Adrenal gland (tissue), 12 donors: ENCODE data around the gene PPP1R9B. TPM values are rescaled to one million over a fixed set of nuclear protein-coding genes. Genes with fewer than 3 reads are reported as not detected.
A peak's percentile ranks its signal among the peaks of the same experiment; 100 is the strongest.

ENCODE experiments used
- DNase-seq, 7 donors: peaks; one replicate each; pipeline ENCODE4 v3.0.0-alpha.2; 2019 to 2020
- H3K27ac ChIP-seq, 5 donors: fragments of 200-600 bp; sonication (generic) in 4 of 5; 1 replicate in 3 of 5; 2 replicates in 2 of 5; pipeline versions ENCODE4 v1.5.1 to v1.8.0; 2016 to 2020; ENCODE audit warnings: mild to moderate bottlenecking in 1 of 5
- H3K27me3 ChIP-seq: fragments of 200-600 bp; 2 replicates; pipeline ENCODE4 v1.8.0; 2021
- H3K36me3 ChIP-seq, 2 donors: fragments of 200-600 bp; replicated peaks in 1 of 2; 1 replicate in 1 of 2; 2 replicates in 1 of 2; pipeline versions ENCODE4 v1.5.1 to v1.8.0; 2018 to 2022
- H3K4me1 ChIP-seq, 2 donors: fragments of 200-600 bp; replicated peaks in 1 of 2; 1 replicate in 1 of 2; 2 replicates in 1 of 2; pipeline versions ENCODE4 v1.5.1 to v1.8.0; 2018 to 2021
- H3K4me3 ChIP-seq, 4 donors: fragments of 200-600 bp; sonication (generic) in 3 of 4; one replicate each; pipeline ENCODE4 v1.5.1; 2016 to 2018
- H3K9me3 ChIP-seq, 3 donors: fragments of 200-600 bp; sonication (generic) in 1 of 3; replicated peaks in 1 of 3; 1 replicate in 2 of 3; 2 replicates in 1 of 3; pipeline versions ENCODE4 v1.5.1 to v1.8.0; 2016 to 2021
- POLR2A ChIP-seq, 2 donors: fragments of 450-650 bp; IDR thresholded peaks; one replicate each; pipeline ENCODE4 v1.6.1; 2017; ENCODE audit warnings: antibody characterized with exemption in 2 of 2, mild to moderate bottlenecking in 2 of 2, moderate library complexity in 1 of 2
- WGBS, 4 donors: extraction: QIAGEN DNeasy Blood & Tissue Kit in 2 of 4; methylation state at CpG; one replicate each; pipeline versions ENCODE4 v1.1.5 to v1.1.7; 2013 to 2017; 5-methylcytosine and 5-hydroxymethylcytosine counted together
- intact Hi-C, 2 donors: fragments of 100-400 bp; cut with DNase I; formaldehyde crosslinking; loops; one replicate each; pipeline versions ENCODE4 v1.14.1 to v1.15.0; 2022 to 2023
- polyA plus RNA-seq, 3 donors: library from polyadenylated mRNA; stranded (reverse); fragments of 200-250 nt in 2 of 3; fragments of 350-450 nt in 1 of 3; fragmentation: Illumina TruSeq in 1 of 3; extraction: RNeasy Lipid Tissue Mini Kit (QIAGEN cat#74804) in 1 of 3; gene quantifications; one replicate each; pipeline ENCODE4 v1.2.3, GENCODE V29; 2013 to 2014
- total RNA-seq, 9 donors: library from RNA; depleted of rRNA in 4 of 9; stranded (reverse); fragments of >200 nt in 4 of 9; fragments of 120-200 nt in 1 of 9; fragmentation: NEBNext Ultra II Directional in 1 of 9; extraction: Animal tissue kit (Norgen Biotek cat#: 25700) in 1 of 9; gene quantifications; one replicate each; pipeline versions ENCODE4 v1.1.0 to v1.2.4, GENCODE V29; 2013 to 2023
- TF ChIP-seq, protein P1 (sequence below), 6 experiments: fragments of 450-650 bp in 4 of 6; fragments of 200-600 bp in 2 of 6; sonication (generic) in 1 of 6; IDR thresholded peaks; 1 replicate in 5 of 6; 2 replicates in 1 of 6; pipeline versions ENCODE4 v1.5.1 to v1.8.0; 2016 to 2021; ENCODE audit warnings: antibody characterized with exemption in 6 of 6, mild to moderate bottlenecking in 2 of 6, moderate library complexity in 1 of 6
- donor health status: healthy with polysubstance abuse.
- donor health status: Bipolar disorder and iron deficiency.
- donor health status: DM: yes; HTN: yes; CAD: no.
- donor health status: DM: no; HTN: no; CAD: no.
- donor health status: DM: no; HTN: no; CAD: no.
- donor health status: DM: yes; HTN: yes; CAD: no.

PPP1R9B gene
- total and polyA plus RNA-seq, 12 donors: 21.8 to 128 (median 52.1) TPM

DNA sequence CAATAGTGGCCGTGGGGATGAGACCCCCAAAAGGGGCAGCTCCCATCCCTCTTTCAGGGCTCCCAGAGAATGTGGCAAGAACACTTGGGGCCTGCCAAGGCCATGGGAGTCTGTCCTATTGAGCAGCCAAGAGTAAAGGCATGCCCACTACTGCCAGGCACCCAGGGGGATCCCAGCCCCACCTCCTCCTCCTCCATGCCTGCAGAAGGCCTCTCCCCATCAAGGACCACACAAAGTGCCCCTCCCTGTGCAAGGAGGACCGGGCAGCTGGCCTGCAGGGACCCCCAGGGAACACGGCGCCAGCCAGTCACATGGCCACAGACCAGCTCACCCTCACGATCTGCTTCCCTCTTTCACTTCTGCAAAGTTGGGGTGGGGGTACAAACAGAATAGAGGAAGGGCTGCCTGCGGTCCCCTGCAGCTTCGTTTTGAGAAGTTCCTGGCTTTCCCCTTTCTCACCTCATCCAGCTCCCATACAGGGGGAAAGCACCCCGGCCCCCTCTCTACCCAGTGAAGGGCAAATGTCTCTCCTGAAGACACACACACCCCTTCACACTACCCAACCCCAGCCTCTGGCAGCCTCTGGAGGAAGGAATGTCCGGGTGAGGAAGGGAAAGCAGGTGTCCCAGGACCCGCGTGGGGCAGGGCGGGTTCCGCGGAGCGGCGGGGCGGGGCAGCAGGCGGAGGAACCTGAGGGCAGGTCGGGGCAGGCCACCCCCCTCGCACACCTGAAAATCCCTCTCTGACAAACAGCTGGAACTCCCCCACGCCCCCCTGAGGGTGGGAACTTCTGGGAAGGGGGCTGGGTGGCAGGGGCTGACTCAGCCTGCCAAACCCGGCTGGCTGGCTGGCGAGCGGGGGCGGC is 2.0 kb downstream of the PPP1R9B start:
- Histone ChIP-seq H3K36me3 (peaks cover 0 to 19% of the 10 kb centered on the region in 2 donors), H3K27ac (peak overlapping the region; percentile 23 to 94 (median 89)), H3K27me3 (no peaks in the 10 kb centered on the region), H3K9me3 (no peaks in the 10 kb centered on the region), H3K4me3 (peak overlapping the region in 3 of 4 donors; percentile 19 to 92 (median 60)), H3K4me1 (peaks cover 60 to 71% of the 10 kb centered on the region in 2 donors)
- TF ChIP-seq POLR2A (IDR thresholded peaks at IDR 0.05): no peak
- TF ChIP-seq, protein P1, sequence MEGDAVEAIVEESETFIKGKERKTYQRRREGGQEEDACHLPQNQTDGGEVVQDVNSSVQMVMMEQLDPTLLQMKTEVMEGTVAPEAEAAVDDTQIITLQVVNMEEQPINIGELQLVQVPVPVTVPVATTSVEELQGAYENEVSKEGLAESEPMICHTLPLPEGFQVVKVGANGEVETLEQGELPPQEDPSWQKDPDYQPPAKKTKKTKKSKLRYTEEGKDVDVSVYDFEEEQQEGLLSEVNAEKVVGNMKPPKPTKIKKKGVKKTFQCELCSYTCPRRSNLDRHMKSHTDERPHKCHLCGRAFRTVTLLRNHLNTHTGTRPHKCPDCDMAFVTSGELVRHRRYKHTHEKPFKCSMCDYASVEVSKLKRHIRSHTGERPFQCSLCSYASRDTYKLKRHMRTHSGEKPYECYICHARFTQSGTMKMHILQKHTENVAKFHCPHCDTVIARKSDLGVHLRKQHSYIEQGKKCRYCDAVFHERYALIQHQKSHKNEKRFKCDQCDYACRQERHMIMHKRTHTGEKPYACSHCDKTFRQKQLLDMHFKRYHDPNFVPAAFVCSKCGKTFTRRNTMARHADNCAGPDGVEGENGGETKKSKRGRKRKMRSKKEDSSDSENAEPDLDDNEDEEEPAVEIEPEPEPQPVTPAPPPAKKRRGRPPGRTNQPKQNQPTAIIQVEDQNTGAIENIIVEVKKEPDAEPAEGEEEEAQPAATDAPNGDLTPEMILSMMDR (IDR thresholded peaks at IDR 0.05): peak in 2 of 6 experiments; percentile 16 to 18
- intact Hi-C loops: loop anchor here in 1 of 2 donors (5.0 kb wide), 1 partner anchor 51 kb away; the partner anchor contains the start of gene PDK2
- 1 to 2% (median 2%) methylated on average over 8 to 25 of the region's 25 CpGs for WGBS, 4 donors
- peak in 4 of 7 donors; percentile 53 to 65 (median 63) for DNase-seq

GRCh38 chr17:50147841-50148225 is 2.6 kb downstream of the PPP1R9B start:
- Histone ChIP-seq H3K27me3 (no peaks in the 10 kb centered on the region), H3K9me3 (no peaks in the 10 kb centered on the region), H3K4me1 (peaks cover 54 to 66% of the 10 kb centered on the region in 2 donors), H3K4me3 (peak overlapping the region in 2 of 4 donors; percentile 60 to 92), H3K36me3 (peaks cover 0 to 25% of the 10 kb centered on the region in 2 donors), H3K27ac (peak overlapping the region; percentile 23 to 94 (median 89))
- intact Hi-C loops: loop anchor here in 1 of 2 donors (5.0 kb wide), 1 partner anchor 51 kb away; the partner anchor contains the start of gene PDK2
- no peak for TF ChIP-seq POLR2A (IDR thresholded peaks at IDR 0.05)
- TF ChIP-seq, protein P1 (IDR thresholded peaks at IDR 0.05): no peak
- DNase-seq: no peak
- 0 to 8% (median 6%) methylated on average over 3 to 5 of the region's 5 CpGs for WGBS, 4 donors

DNA sequence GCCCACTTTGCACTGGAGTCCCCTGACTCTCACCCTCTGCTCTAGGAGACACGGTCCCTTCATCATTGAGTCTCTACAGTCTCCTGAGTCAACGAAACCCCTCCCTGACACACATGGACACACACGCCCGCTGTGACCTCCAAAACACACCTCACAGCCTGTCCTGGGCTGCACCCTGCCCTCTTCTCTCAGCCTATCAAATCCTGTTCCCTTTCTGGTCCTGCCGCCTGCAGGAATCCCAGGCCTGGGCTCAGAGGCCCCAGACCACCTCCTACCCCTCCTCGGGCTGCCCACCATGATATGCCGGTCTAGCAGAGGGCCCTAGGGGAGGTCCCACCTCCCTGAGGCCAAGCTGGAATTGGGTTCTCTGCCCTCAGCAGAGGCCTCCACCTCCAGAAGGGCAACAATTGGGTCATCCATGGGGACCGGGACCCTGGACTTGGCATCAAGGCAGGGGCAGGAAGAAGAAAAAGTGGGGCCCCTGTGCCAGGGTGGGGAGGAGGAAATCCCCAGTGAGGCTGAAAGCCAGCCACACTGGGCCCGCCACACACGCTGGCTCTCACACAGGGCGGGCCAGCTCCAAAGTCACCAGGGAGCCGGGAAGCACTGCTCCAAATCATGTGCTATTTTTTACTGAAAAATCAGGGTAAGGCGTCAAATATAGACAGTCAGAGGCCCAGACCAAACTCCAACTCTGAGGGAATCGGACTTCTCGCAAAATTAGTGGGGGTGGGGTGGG is 3.4 kb downstream of the PPP1R9B start:
- peaks cover 0 to 32% of the 10 kb centered on the region in 2 donors for H3K36me3 ChIP-seq
- H3K4me3 ChIP-seq: peak overlapping the region in 2 of 4 donors; percentile 16 to 92
- no peaks in the 10 kb centered on the region for H3K27me3 ChIP-seq
- intact Hi-C loops: loop anchor here in 1 of 2 donors (5.0 kb wide), 1 partner anchor 50 kb away; the partner anchor contains the start of gene PDK2
- TF ChIP-seq POLR2A (IDR thresholded peaks at IDR 0.05): peak in 1 of 2 donors; percentile 32
- TF ChIP-seq, protein P1 (IDR thresholded peaks at IDR 0.05): no peak
- H3K4me1 ChIP-seq: peaks cover 47 to 59% of the 10 kb centered on the region in 2 donors
- H3K9me3 ChIP-seq: no peaks in the 10 kb centered on the region
- peak overlapping the region in 4 of 5 donors; percentile 15 to 94 (median 91) for H3K27ac ChIP-seq
- 29 to 33% (median 29%) methylated on average over 13 to 15 of the region's 15 CpGs for WGBS, 4 donors
- DNase-seq: peak in 2 of 7 donors; percentile 69 to 71
